Hepatocyte (in vitro differentiated cells): Measurements from ENCODE around the gene TLL1. TPM values are rescaled to one million over a fixed set of nuclear protein-coding genes. Genes with fewer than 3 reads are reported as not detected.

Experiments used
- DNase-seq: peaks from one replicate; pipeline ENCODE4 v3.0.0-alpha.2; 2016; ENCODE audit warnings: low spot score
- H2AFZ ChIP-seq: fragments of 200-600 bp; sonication (generic); 2 replicates; pipeline ENCODE4 v1.6.0; 2016; ENCODE audit warnings: antibody characterized with exemption, mild to moderate bottlenecking
- H3K27ac ChIP-seq: fragments of 200-600 bp; sonication (generic); 2 replicates; pipeline ENCODE4 v1.5.1; 2016; ENCODE audit warnings: mild to moderate bottlenecking
- H3K27me3 ChIP-seq: fragments of 200-600 bp; sonication (generic); 2 replicates; pipeline ENCODE4 v1.6.1; 2016
- H3K36me3 ChIP-seq: fragments of 200-600 bp; sonication (generic); replicated peaks from 2 replicates; pipeline ENCODE4 v1.5.1; 2016; ENCODE audit warnings: low read depth; ENCODE audit not compliant: insufficient read depth
- H3K4me1 ChIP-seq: fragments of 200-600 bp; sonication (generic); 2 replicates; pipeline ENCODE4 v1.5.1; 2016; ENCODE audit warnings: mild to moderate bottlenecking, moderate library complexity; ENCODE audit not compliant: insufficient read depth
- H3K4me2 ChIP-seq: fragments of 200-600 bp; sonication (generic); 2 replicates; pipeline ENCODE4 v1.6.0; 2016
- H3K4me3 ChIP-seq: fragments of 200-600 bp; sonication (generic); 2 replicates; pipeline ENCODE4 v1.5.1; 2016; ENCODE audit warnings: mild to moderate bottlenecking
- H3K79me2 ChIP-seq: fragments of 200-600 bp; sonication (generic); 2 replicates; pipeline ENCODE4 v1.6.0; 2017; ENCODE audit warnings: mild to moderate bottlenecking
- H3K9me2 ChIP-seq: fragments of 200-600 bp; sonication (generic); replicated peaks from 2 replicates; pipeline ENCODE4 v1.6.0; 2017; ENCODE audit warnings: mild to moderate bottlenecking; ENCODE audit not compliant: insufficient read depth
- H3K9me3 ChIP-seq: fragments of 200-600 bp; sonication (generic); 2 replicates; pipeline ENCODE4 v1.5.1; 2016; ENCODE audit warnings: low read depth, mild to moderate bottlenecking
- H4K20me1 ChIP-seq: fragments of 200-600 bp; sonication (generic); 2 replicates; pipeline ENCODE4 v1.6.0; 2016; ENCODE audit warnings: mild to moderate bottlenecking; ENCODE audit not compliant: insufficient read depth, poor library complexity, severe bottlenecking
- CTCF ChIP-seq: fragments of 200-600 bp; sonication (generic); IDR thresholded peaks from 2 replicates; pipeline ENCODE4 v1.5.1; 2016; ENCODE audit warnings: antibody characterized with exemption, mild to moderate bottlenecking; ENCODE audit not compliant: poor library complexity
- EZH2 ChIP-seq: fragments of 200-600 bp; sonication (generic); IDR thresholded peaks from 2 replicates; pipeline ENCODE4 v1.6.1; 2016; ENCODE audit warnings: antibody characterized with exemption, mild to moderate bottlenecking, borderline replicate concordance
- EZH2phosphoT487 ChIP-seq: fragments of 200-600 bp; sonication (generic); IDR thresholded peaks from one replicate; pipeline ENCODE4 v1.6.1; 2018; ENCODE audit warnings: antibody characterized with exemption, mild to moderate bottlenecking, low read depth, moderate library complexity; ENCODE audit not compliant: unreplicated experiment, severe bottlenecking
- WGBS: methylation state at CpG from one replicate; pipeline ENCODE4 v1.1.6; 2016; ENCODE audit warnings: low lambda C conversion rate; ENCODE audit errors: missing lambda C conversion rate; 5-methylcytosine and 5-hydroxymethylcytosine counted together
- polyA plus RNA-seq: library from polyadenylated mRNA; unstranded; fragments of >200 nt; fragmentation: Nextera tagmentation; extraction: Ambion mirVana; gene quantifications from 2 replicates; pipeline ENCODE4 v1.2.1, GENCODE V29; 2016
- total RNA-seq: library from RNA; depleted of rRNA; stranded (reverse); fragments of >200 nt; gene quantifications from 2 replicates; pipeline ENCODE4 v1.2.3, GENCODE V29; 2014

TLL1 gene
- total and polyA plus RNA-seq, 2 experiments from 2014 or later, result 0.30 to 0.97 TPM

- H2AFZ ChIP-seq, result no peak overlapping the region
- WGBS, result 92% methylated on average over 2 of the region's 2 CpGs
- no peak overlapping the region for H3K27ac ChIP-seq
Measured at GRCh38 chr4:166006217-166006616, 133.2 kb downstream of the TLL1 start.

GRCh38 chr4:166008510-166008909, 135.5 kb downstream of the TLL1 start:
- WGBS, result 83% methylated on average over 1 of the region's 1 CpG
- no peaks in the 10 kb centered on the region for H3K36me3 ChIP-seq

More at GRCh38 chr4:166006217-166006616, 133.2 kb downstream of the TLL1 start:
- no peaks in the 10 kb centered on the region for H3K79me2 ChIP-seq
- no peak for TF ChIP-seq EZH2phosphoT487
- no peaks in the 10 kb centered on the region for H3K9me3 ChIP-seq
- H3K9me2 ChIP-seq, result no peaks in the 10 kb centered on the region
- no peaks in the 10 kb centered on the region for H3K4me1 ChIP-seq
- no peaks in the 10 kb centered on the region for H3K27me3 ChIP-seq
- no peak overlapping the region for H3K4me2 ChIP-seq
- no peak overlapping the region for H3K4me3 ChIP-seq
- H4K20me1 ChIP-seq, result no peaks in the 10 kb centered on the region
- H3K36me3 ChIP-seq, result no peaks in the 10 kb centered on the region
- DNase-seq, result no peak

GRCh38 chr4:166012129-166013030, 139.3 kb downstream of the TLL1 start:
- Histone ChIP-seq H2AFZ (no peak overlapping the region), H3K27ac (no peak overlapping the region), H3K79me2 (no peaks in the 10 kb centered on the region), H3K9me2 (no peaks in the 10 kb centered on the region), H3K9me3 (no peaks in the 10 kb centered on the region), H4K20me1 (no peaks in the 10 kb centered on the region), H3K4me2 (no peak overlapping the region), H3K4me3 (no peak overlapping the region), H3K27me3 (no peaks in the 10 kb centered on the region), H3K36me3 (no peaks in the 10 kb centered on the region), H3K4me1 (no peaks in the 10 kb centered on the region)
- TF ChIP-seq EZH2 (no peak), CTCF (no peak), EZH2phosphoT487 (no peak)
- DNase-seq, result no peak
- 71% methylated on average over 2 of the region's 2 CpGs for WGBS

More at GRCh38 chr4:166008510-166008909, 135.5 kb downstream of the TLL1 start:
- Histone ChIP-seq H3K9me3 (no peaks in the 10 kb centered on the region), H3K27ac (no peak overlapping the region), H3K4me1 (no peaks in the 10 kb centered on the region), H3K27me3 (no peaks in the 10 kb centered on the region), H3K9me2 (no peaks in the 10 kb centered on the region), H2AFZ (no peak overlapping the region), H3K4me3 (no peak overlapping the region), H4K20me1 (no peaks in the 10 kb centered on the region), H3K4me2 (no peak overlapping the region), H3K79me2 (no peaks in the 10 kb centered on the region)
- TF ChIP-seq EZH2, result no peak
- DNase-seq, result no peak

- TF ChIP-seq CTCF, result no peak
- no peak for TF ChIP-seq EZH2phosphoT487
- no peak for TF ChIP-seq EZH2
- Histone ChIP-seq H3K4me1 (no peaks in the 10 kb centered on the region), H2AFZ (no peak overlapping the region), H3K4me3 (no peak overlapping the region), H3K4me2 (no peak overlapping the region), H3K79me2 (no peaks in the 10 kb centered on the region), H4K20me1 (no peaks in the 10 kb centered on the region), H3K36me3 (no peaks in the 10 kb centered on the region), H3K27ac (peak overlapping the region; percentile 41), H3K9me2 (no peaks in the 10 kb centered on the region), H3K27me3 (no peaks in the 10 kb centered on the region), H3K9me3 (no peaks in the 10 kb centered on the region)
- peak; percentile 37 for DNase-seq
- 80% methylated on average over 6 of the region's 6 CpGs for WGBS
Measured at GRCh38 chr4:166014411-166014810, 141.4 kb downstream of the TLL1 start.
